ENCODE data around the gene STK35.

The STK35 gene

GRCh38 chr20:2152317-2152716 is 50.7 kb downstream of the STK35 start:
- no peak for DNase-seq (ENCODE audit: low read depth in 1 of 2, low spot score in 1 of 2)
- no peak overlapping the region for H3K4me3 ChIP-seq (replicated peaks; ENCODE audit: insufficient read depth, low read length)
- no peak for TF ChIP-seq REST (IDR thresholded peaks at IDR 0.05; ENCODE audit: insufficient replicate concordance, low read depth)
- TF ChIP-seq SPI1 (IDR thresholded peaks at IDR 0.05; ENCODE audit: borderline replicate concordance, low read depth), result no peak
- no peak for TF ChIP-seq GABPA (IDR thresholded peaks at IDR 0.05; ENCODE audit: low read depth)
- TF ChIP-seq POLR2AphosphoS5 (IDR thresholded peaks at IDR 0.05; ENCODE audit: low read depth), result no peak
- no peak for TF ChIP-seq CTCF (IDR thresholded peaks at IDR 0.05; ENCODE audit: insufficient read depth, low read length)
- H3K27me3 ChIP-seq (ENCODE audit: insufficient read depth, poor library complexity, severe bottlenecking), result no peaks in the 10 kb centered on the region
- no peak overlapping the region for H3K27ac ChIP-seq (replicated peaks)

GRCh38 chr20:2153326-2153725 is 51.7 kb downstream of the STK35 start:
- no peak overlapping the region for H3K27ac ChIP-seq (replicated peaks)
- no peaks in the 10 kb centered on the region for H3K27me3 ChIP-seq (ENCODE audit: insufficient read depth, poor library complexity, severe bottlenecking)
- H3K4me3 ChIP-seq (replicated peaks; ENCODE audit: insufficient read depth, low read length), result no peak overlapping the region
- DNase-seq (ENCODE audit: low read depth in 1 of 2, low spot score in 1 of 2), result no peak
- TF ChIP-seq SPI1 (IDR thresholded peaks at IDR 0.05; ENCODE audit: borderline replicate concordance, low read depth), result no peak
- no peak for TF ChIP-seq REST (IDR thresholded peaks at IDR 0.05; ENCODE audit: insufficient replicate concordance, low read depth)
- TF ChIP-seq POLR2AphosphoS5 (IDR thresholded peaks at IDR 0.05; ENCODE audit: low read depth), result no peak
- no peak for TF ChIP-seq CTCF (IDR thresholded peaks at IDR 0.05; ENCODE audit: insufficient read depth, low read length)
- no peak for TF ChIP-seq GABPA (IDR thresholded peaks at IDR 0.05; ENCODE audit: low read depth)

GRCh38 chr20:2156224-2156623 is 54.6 kb downstream of the STK35 start:
- Histone ChIP-seq H3K27me3 (ENCODE audit: insufficient read depth, poor library complexity, severe bottlenecking) (no peaks in the 10 kb centered on the region), H3K4me3 (replicated peaks; ENCODE audit: insufficient read depth, low read length) (no peak overlapping the region), H3K27ac (replicated peaks) (no peak overlapping the region)
- DNase-seq (ENCODE audit: low read depth in 1 of 2, low spot score in 1 of 2), result no peak
- TF ChIP-seq GABPA (IDR thresholded peaks at IDR 0.05; ENCODE audit: low read depth), result no peak
- no peak for TF ChIP-seq CTCF (IDR thresholded peaks at IDR 0.05; ENCODE audit: insufficient read depth, low read length)
- no peak for TF ChIP-seq REST (IDR thresholded peaks at IDR 0.05; ENCODE audit: insufficient replicate concordance, low read depth)
- TF ChIP-seq POLR2AphosphoS5 (IDR thresholded peaks at IDR 0.05; ENCODE audit: low read depth), result no peak
- no peak for TF ChIP-seq SPI1 (IDR thresholded peaks at IDR 0.05; ENCODE audit: borderline replicate concordance, low read depth)

All from HL-60 (cell line).